GM12864 (cell line): ENCODE data around the gene LSAMP.

ENCODE experiments used
- DNase-seq: peaks from one replicate; pipeline ENCODE4 v3.0.0-alpha.2; 2011; ENCODE audit warnings: low read depth
- H3K4me3 ChIP-seq: 2 replicates; pipeline ENCODE4 v1.5.1; 2011; ENCODE audit warnings: mild to moderate bottlenecking, low read depth, low read length, control low read depth
- TF ChIP-seq, protein P1 (sequence below): IDR thresholded peaks from 2 replicates; pipeline ENCODE4 v1.5.1; 2011; ENCODE audit warnings: low read depth, mild to moderate bottlenecking, moderate library complexity, low read length, control low read depth, inconsistent platforms; ENCODE audit errors: missing control alignments

The LSAMP gene

GRCh38 chr3:115982108-115982507 is 463.2 kb downstream of the LSAMP start:
- H3K4me3 ChIP-seq: no peak overlapping the region
- TF ChIP-seq, protein P1, sequence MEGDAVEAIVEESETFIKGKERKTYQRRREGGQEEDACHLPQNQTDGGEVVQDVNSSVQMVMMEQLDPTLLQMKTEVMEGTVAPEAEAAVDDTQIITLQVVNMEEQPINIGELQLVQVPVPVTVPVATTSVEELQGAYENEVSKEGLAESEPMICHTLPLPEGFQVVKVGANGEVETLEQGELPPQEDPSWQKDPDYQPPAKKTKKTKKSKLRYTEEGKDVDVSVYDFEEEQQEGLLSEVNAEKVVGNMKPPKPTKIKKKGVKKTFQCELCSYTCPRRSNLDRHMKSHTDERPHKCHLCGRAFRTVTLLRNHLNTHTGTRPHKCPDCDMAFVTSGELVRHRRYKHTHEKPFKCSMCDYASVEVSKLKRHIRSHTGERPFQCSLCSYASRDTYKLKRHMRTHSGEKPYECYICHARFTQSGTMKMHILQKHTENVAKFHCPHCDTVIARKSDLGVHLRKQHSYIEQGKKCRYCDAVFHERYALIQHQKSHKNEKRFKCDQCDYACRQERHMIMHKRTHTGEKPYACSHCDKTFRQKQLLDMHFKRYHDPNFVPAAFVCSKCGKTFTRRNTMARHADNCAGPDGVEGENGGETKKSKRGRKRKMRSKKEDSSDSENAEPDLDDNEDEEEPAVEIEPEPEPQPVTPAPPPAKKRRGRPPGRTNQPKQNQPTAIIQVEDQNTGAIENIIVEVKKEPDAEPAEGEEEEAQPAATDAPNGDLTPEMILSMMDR: no peak
- DNase-seq: no peak

DNA sequence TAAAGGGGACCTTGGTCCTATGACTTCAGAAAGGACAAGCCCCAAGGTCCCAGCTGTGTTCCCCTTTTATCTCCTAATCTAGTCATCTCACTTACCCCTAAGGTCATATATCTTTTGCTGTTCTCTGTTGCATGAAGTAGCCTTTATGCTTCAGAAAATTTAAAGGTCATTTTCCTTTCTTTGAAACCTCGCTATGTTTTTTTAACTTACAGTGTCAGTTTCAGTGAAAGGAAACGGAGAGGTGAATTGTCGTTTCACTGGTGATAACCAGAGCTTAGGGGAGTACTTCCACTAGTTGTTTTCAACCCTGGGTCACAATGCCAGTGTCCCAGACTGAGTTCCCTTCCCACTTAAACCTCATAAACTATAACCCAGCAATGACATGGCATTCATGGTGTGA is 464.6 kb downstream of the LSAMP start:
- TF ChIP-seq, protein P1: no peak
- no peak for DNase-seq
- H3K4me3 ChIP-seq: no peak overlapping the region

- no peak overlapping the region for H3K4me3 ChIP-seq
- DNase-seq: no peak
- TF ChIP-seq, protein P1: peak; percentile 3
Observed at GRCh38 chr3:115977866-115978265, 467.4 kb downstream of the LSAMP start.

- DNase-seq: no peak
- TF ChIP-seq, protein P1: no peak
- H3K4me3 ChIP-seq: no peak overlapping the region
Observed at GRCh38 chr3:115975796-115976195, 469.5 kb downstream of the LSAMP start.

DNA sequence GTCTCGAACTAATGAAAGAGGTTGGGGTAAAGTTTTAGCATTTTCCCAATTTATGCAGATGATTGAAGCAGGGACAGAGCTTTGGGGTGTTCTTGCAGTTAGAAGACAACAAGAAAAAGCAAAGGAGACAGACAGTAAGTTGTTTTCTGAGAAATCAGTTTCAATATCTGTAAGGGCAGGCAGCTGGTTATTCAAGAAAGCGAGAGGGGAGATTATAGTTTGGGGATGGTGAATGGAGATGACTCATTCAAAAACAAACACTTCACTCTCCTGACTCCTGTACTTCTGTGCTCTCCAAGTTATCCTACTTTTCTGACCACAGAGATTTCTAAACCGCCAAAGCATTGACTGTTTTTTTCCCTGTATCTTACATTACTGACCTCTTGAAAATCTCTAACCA is 469.9 kb downstream of the LSAMP start:
- no peak for DNase-seq
- H3K4me3 ChIP-seq: no peak overlapping the region
- TF ChIP-seq, protein P1: no peak

DNA sequence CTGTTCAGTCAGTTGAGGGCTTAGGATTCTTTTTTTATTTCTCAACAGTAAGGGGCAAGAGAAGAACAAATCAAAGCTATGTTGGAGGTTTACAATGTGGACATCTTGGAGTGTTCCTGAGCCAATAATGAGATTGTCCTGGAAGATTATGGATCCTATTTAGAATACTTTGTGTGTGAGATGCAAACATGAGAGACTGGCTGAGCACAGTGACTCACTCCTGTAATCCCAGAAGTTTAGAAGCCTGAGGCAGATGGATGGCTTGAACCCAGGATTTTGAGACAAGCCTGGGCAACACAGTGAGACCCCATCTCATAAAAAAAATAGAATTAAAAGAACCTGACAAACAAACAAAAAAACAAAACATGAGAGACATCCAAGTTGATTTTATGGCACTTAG is 470.3 kb downstream of the LSAMP start:
- H3K4me3 ChIP-seq: no peak overlapping the region
- TF ChIP-seq, protein P1: no peak
- DNase-seq: no peak

DNA sequence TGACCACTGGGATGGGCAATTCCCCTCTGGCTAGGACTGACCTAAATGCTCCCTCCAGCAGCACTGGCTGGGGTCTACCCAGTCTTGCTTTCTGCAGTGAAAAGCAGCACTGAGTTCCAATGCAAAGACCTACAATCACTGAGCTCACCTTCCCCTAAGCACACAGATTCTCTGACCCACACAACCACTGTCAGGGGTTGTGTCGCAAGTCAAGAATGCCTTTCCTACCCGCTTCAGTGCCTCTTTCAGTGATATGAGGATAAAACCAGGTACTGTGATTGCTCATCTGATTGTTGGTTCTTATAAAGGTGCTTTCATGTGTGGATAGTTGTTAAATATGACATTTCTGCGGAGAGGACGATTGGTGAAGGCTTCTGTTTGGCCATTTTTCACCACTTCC is 476.4 kb downstream of the LSAMP start:
- TF ChIP-seq, protein P1: no peak
- H3K4me3 ChIP-seq: no peak overlapping the region
- DNase-seq: no peak
